Upper lobe of left lung (tissue), 6 donors: ENCODE data around the gene MAPK11. TPM values are rescaled to one million over a fixed set of nuclear protein-coding genes. Genes with fewer than 3 reads are reported as not detected.
"Not testable (repeated sequence)": the region's sequence is repeated elsewhere in the genome, so short reads cannot be mapped to it uniquely, and the experiment has no call there.

ENCODE experiments used
- ATAC-seq, 2 donors: fragments of 200-7000 bp; cut with Tn5 transposase; one replicate each; pipeline ENCODE4 v1.9.1; 2022; ENCODE audit warnings: mild to moderate bottlenecking in 2 of 2, moderate library complexity in 2 of 2; ENCODE audit not compliant: low FRiP score in 2 of 2
- DNase-seq, 2 donors: peaks; one replicate each; pipeline ENCODE4 v3.0.0-alpha.2; 2019 to 2020
- H3K27ac ChIP-seq, 4 donors: fragments of 200-600 bp; sonication (generic); one replicate each; pipeline ENCODE4 v1.5.1; 2016 to 2019
- H3K27me3 ChIP-seq, 4 donors: fragments of 200-600 bp; sonication (generic); one replicate each; pipeline ENCODE4 v1.5.1; 2017 to 2019
- H3K36me3 ChIP-seq, 4 donors: fragments of 200-600 bp; sonication (generic); one replicate each; pipeline ENCODE4 v1.5.1; 2016 to 2019
- H3K4me1 ChIP-seq, 4 donors: fragments of 200-600 bp; sonication (generic); one replicate each; pipeline ENCODE4 v1.5.1; 2018 to 2019
- H3K4me3 ChIP-seq, 4 donors: fragments of 200-600 bp; sonication (generic); one replicate each; pipeline ENCODE4 v1.5.1; 2017 to 2019; ENCODE audit warnings: mild to moderate bottlenecking in 2 of 4, moderate library complexity in 1 of 4
- H3K9me3 ChIP-seq, 4 donors: fragments of 200-600 bp; sonication (generic); one replicate each; pipeline ENCODE4 v1.5.1; 2018 to 2019
- CTCF ChIP-seq, 6 experiments: fragments of 450-650 bp in 4 of 6; fragments of 200-600 bp in 2 of 6; sonication (generic) in 2 of 6; IDR thresholded peaks; one replicate each; pipeline ENCODE4 v1.5.1; 2016 to 2019; ENCODE audit warnings: antibody characterized with exemption in 6 of 6
- EP300 ChIP-seq, 4 donors: sonication (generic); formaldehyde crosslinking; IDR thresholded peaks; one replicate each; pipeline ENCODE4 v1.5.1; 2017; ENCODE audit warnings: antibody characterized with exemption in 4 of 4, control low read depth in 2 of 4
- POLR2A ChIP-seq, 4 donors: fragments of 450-650 bp; IDR thresholded peaks; one replicate each; pipeline ENCODE4 v1.5.1; 2016 to 2017; ENCODE audit warnings: antibody characterized with exemption in 4 of 4, mild to moderate bottlenecking in 2 of 4
- POLR2AphosphoS5 ChIP-seq, 2 donors: sonication (generic); formaldehyde crosslinking; IDR thresholded peaks; one replicate each; pipeline ENCODE4 v1.5.1; 2017; ENCODE audit warnings: antibody characterized with exemption in 2 of 2
- WGBS, 2 donors: methylation state at CpG; one replicate each; pipeline ENCODE4 v1.1.5; 2017 to 2018; 5-methylcytosine and 5-hydroxymethylcytosine counted together
- total RNA-seq, 6 donors: library from RNA; depleted of rRNA in 4 of 6; stranded (reverse); fragments of >200 nt in 4 of 6; gene quantifications; one replicate each; pipeline versions ENCODE4 v1.1.0 to v1.2.1, GENCODE V29; 2016 to 2021
- donor health status: DM: no; HTN: no; CAD: no; lungs with moderate emphysema.
- donor health status: DM: no; HTN: yes; CAD: no; lungs with severe emphysema.

Gene MAPK11
- total RNA-seq, 6 donors from 2014 or later = 3.1 to 27.3 (median 8.6) TPM

DNA sequence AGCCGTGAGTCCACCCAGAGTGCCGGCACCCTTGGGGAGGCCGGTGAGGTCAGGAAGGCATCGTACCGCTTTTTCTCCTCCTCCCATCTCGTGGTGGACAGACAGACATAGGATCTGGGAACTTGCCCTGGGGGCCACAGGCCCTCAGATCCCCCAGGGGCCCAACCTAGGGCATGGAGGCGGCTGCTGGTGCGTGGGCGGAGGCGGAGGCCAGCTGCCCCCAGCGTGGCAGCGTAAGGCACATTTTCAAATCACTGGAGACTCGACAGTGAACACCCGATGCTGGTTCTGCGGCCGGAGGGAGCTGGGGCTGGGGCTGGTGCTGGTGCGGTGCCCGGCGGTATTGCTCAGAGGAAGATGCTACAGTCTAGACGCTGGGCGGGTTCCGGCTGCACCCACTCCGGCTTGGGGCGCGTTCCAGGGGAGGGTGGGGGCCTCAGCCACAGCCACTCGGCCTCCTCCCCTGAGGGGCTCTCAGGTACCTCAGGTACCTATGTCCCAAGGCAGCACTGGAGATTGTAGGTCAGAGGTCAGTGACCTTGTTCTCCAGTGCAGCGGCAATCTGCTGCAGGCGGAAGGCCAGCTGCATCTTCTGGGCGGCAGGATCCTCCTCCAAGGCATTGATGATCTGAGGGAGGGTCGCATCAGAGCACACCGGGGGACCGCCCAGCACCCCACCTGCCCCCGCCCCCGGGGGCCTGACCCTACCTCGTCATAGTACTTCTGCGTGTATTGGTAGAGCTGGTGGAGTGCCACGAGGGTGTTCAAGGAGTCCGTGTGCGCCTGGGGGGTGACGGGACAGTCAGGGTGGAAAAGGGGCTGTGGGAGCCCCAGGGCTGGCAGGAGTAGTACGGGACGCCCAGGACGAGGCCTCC lies 5.2 kb upstream of the MAPK11 start:
- Histone ChIP-seq H3K4me1 (peaks cover 21 to 46% (median 25%) of the 10 kb centered on the region in 4 donors), H3K4me3 (no peak overlapping the region), H3K36me3 (peaks cover 18 to 59% (median 55%) of the 10 kb centered on the region in 4 donors), H3K9me3 (no peaks in the 10 kb centered on the region), H3K27me3 (peaks cover 0 to 10% (median 2%) of the 10 kb centered on the region in 4 donors), H3K27ac (peak overlapping the region in 2 of 4 donors; percentile 55 to 57)
- DNase-seq = no peak
- WGBS, 2 donors = 85 to 90% methylated on average over 14 to 35 of the region's 43 CpGs
- TF ChIP-seq POLR2A (IDR thresholded peaks at IDR 0.05) (no peak), EP300 (IDR thresholded peaks at IDR 0.05) (no peak), CTCF (IDR thresholded peaks at IDR 0.05) (no peak), POLR2AphosphoS5 (IDR thresholded peaks at IDR 0.05) (no peak)
- ATAC-seq = no peak

- 71% methylated on average over 7 of the region's 7 CpGs; no CpG with 5 or more reads in 1 of the 2 donors for WGBS, 2 donors
- peaks cover 0 to 10% (median 2%) of the 10 kb centered on the region in 4 donors for H3K27me3 ChIP-seq
- TF ChIP-seq CTCF (IDR thresholded peaks at IDR 0.05) (no peak), EP300 (IDR thresholded peaks at IDR 0.05) (no peak), POLR2A (IDR thresholded peaks at IDR 0.05) (no peak), POLR2AphosphoS5 (IDR thresholded peaks at IDR 0.05) (no peak)
- H3K36me3 ChIP-seq = peaks cover 18 to 53% (median 48%) of the 10 kb centered on the region in 4 donors
- H3K9me3 ChIP-seq = no peaks in the 10 kb centered on the region
- peak overlapping the region in 1 of 4 donors; percentile 44 for H3K27ac ChIP-seq
- DNase-seq = no peak
- peaks cover 24 to 47% (median 27%) of the 10 kb centered on the region in 4 donors for H3K4me1 ChIP-seq
- no peak overlapping the region for H3K4me3 ChIP-seq
- ATAC-seq = no peak
These were observed 4.6 kb upstream of the MAPK11 start for GRCh38 chr22:50274771-50275170.

GRCh38 chr22:50274311-50274710 lies 4.1 kb upstream of the MAPK11 start:
- no peak for DNase-seq
- Histone ChIP-seq H3K36me3 (peaks cover 18 to 48% (median 44%) of the 10 kb centered on the region in 4 donors), H3K9me3 (no peaks in the 10 kb centered on the region), H3K4me3 (no peak overlapping the region), H3K4me1 (peaks cover 27 to 52% (median 31%) of the 10 kb centered on the region in 4 donors), H3K27ac (no peak overlapping the region), H3K27me3 (peaks cover 0 to 10% (median 2%) of the 10 kb centered on the region in 4 donors)
- WGBS, 2 donors = 36 to 47% methylated on average over 5 to 7 of the region's 7 CpGs
- peak in 3 of 6 experiments; percentile 16 to 21 (median 21) for TF ChIP-seq CTCF (IDR thresholded peaks at IDR 0.05)
- no peak for TF ChIP-seq POLR2A (IDR thresholded peaks at IDR 0.05)
- no peak for TF ChIP-seq POLR2AphosphoS5 (IDR thresholded peaks at IDR 0.05)
- no peak for TF ChIP-seq EP300 (IDR thresholded peaks at IDR 0.05)
- no peak for ATAC-seq

DNA sequence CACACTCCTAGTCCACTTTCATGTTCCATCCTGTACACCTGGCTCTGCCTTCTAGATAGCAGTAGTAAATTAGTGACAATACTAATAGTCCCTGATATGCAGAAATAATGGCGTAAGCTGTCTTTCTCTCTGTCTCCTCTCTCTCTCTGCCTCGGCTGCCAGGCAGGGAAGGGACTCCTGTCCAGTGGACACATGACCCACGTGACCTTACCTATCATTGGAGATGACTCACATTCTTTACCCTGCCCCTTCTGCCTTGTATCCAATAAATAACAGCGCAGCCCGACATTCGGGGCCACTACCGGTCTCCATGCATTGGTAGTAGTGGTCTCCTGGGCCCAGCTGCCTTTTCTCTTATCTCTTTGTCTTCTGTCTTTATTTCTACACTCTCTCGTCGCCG lies 3.6 kb upstream of the MAPK11 start:
- not testable (repeated sequence) for DNase-seq, H3K27ac ChIP-seq, ATAC-seq, H3K9me3 ChIP-seq, H3K4me3 ChIP-seq
- 83 to 84% methylated on average over 10 of the region's 10 CpGs for WGBS, 2 donors
- H3K4me1 ChIP-seq = peaks cover 32 to 57% (median 37%) of the 10 kb centered on the region in 4 donors
- H3K36me3 ChIP-seq = peaks cover 16 to 43% (median 38%) of the 10 kb centered on the region in 4 donors
- H3K27me3 ChIP-seq = peaks cover 0 to 10% (median 2%) of the 10 kb centered on the region in 4 donors

DNA sequence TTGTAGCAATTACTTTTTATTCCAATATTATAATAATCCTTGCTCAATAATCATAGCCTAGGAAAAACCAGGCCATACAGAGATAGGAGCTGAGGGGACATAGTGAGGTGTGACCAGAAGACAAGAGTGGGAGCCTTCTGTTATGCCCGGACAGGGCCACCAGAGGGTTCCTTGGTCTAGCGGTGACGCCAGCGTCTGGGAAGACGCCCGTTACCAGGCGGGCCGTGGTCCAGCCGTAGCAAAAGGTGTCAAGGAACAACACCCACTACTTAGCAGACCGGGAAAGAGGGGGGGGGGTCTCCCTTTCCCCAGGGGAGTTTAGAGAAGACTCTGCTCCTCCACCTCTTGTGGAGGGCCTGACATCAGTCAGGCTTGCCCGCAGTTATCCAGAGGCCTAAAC lies 3.2 kb upstream of the MAPK11 start:
- not testable (repeated sequence) for H3K4me3 ChIP-seq, H3K27ac ChIP-seq, H3K9me3 ChIP-seq, DNase-seq, ATAC-seq
- H3K27me3 ChIP-seq = peaks cover 0 to 10% (median 2%) of the 10 kb centered on the region in 4 donors
- 33 to 49% methylated on average over 1 to 8 of the region's 11 CpGs for WGBS, 2 donors
- peaks cover 14 to 38% (median 34%) of the 10 kb centered on the region in 4 donors for H3K36me3 ChIP-seq
- H3K4me1 ChIP-seq = peaks cover 37 to 61% (median 41%) of the 10 kb centered on the region in 4 donors
